Measurements from ENCODE around the gene NPIPB2.

DNA sequence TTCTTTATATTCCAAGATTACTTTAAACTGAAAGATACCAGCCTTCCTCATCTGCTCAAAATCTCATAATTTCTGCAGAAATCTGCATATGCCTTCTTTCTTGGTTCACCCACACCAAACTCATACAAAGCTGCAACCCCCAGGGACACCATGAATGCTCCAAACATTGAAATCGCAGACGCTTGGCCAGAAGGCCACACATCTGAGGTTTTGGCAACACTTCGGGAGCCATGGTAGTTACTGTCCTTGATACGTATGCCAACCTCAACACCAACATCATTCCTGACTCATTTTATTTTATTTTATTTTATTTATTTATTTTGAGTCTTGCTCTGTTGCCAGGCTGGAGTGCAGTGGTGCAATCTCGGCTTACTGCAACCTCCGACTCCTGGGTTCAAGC lies 37.9 kb downstream of the NPIPB2 start:
- TF ChIP-seq CTCF (IDR thresholded peaks at IDR 0.05; ENCODE audit: low read depth, low read length) (no peak), EZH2phosphoT487 (IDR thresholded peaks at IDR 0.05; ENCODE audit: low read depth) (no peak)

Data from OCI-LY3 (cell line).